GM12892 (cell line): ENCODE results near the gene HDAC6.
"Not testable (repeated sequence)": the region's sequence is repeated elsewhere in the genome, so short reads cannot be mapped to it uniquely, and the experiment has no call there.

Source experiments
- POLR2A ChIP-seq: IDR thresholded peaks from 2 replicates; pipeline ENCODE4 v1.6.1; 2011; ENCODE audit warnings: low read depth, low read length, control low read depth
- POLR2AphosphoS5 ChIP-seq: IDR thresholded peaks from 2 replicates; pipeline ENCODE4 v1.6.1; 2011; ENCODE audit warnings: low read depth, low read length, control low read depth

GRCh38 chrX:48854121-48854804 lies 52.4 kb downstream of the HDAC6 start:
- not testable (repeated sequence) for TF ChIP-seq POLR2A, POLR2AphosphoS5
